Suprapubic skin (tissue), 4 donors: ENCODE results near the gene PTPRD. TPM values are rescaled to one million over a fixed set of nuclear protein-coding genes. Genes with fewer than 3 reads are reported as not detected.

Source experiments
- DNase-seq, 2 donors: peaks; one replicate each; pipeline ENCODE4 v3.0.0-alpha.2; 2019; ENCODE audit warnings: low spot score in 2 of 2
- H3K27ac ChIP-seq: fragments of 200-600 bp; sonication (generic); one replicate; pipeline ENCODE4 v1.5.1; 2019
- H3K27me3 ChIP-seq: fragments of 200-600 bp; sonication (generic); one replicate; pipeline ENCODE4 v1.5.1; 2019
- H3K36me3 ChIP-seq: fragments of 200-600 bp; sonication (generic); one replicate; pipeline ENCODE4 v1.5.1; 2019
- H3K4me1 ChIP-seq: fragments of 200-600 bp; sonication (generic); one replicate; pipeline ENCODE4 v1.5.1; 2019
- H3K4me3 ChIP-seq: fragments of 200-600 bp; sonication (generic); one replicate; pipeline ENCODE4 v1.5.1; 2019; ENCODE audit warnings: mild to moderate bottlenecking
- H3K9me3 ChIP-seq: fragments of 200-600 bp; sonication (generic); one replicate; pipeline ENCODE4 v1.5.1; 2019
- CTCF ChIP-seq, 2 donors: fragments of 200-600 bp in 1 of 2; fragments of 450-650 bp in 1 of 2; sonication (generic) in 1 of 2; IDR thresholded peaks; one replicate each; pipeline ENCODE4 v1.5.1; 2016 to 2019; ENCODE audit warnings: antibody characterized with exemption in 2 of 2, mild to moderate bottlenecking in 1 of 2, moderate library complexity in 1 of 2
- EP300 ChIP-seq: sonication (generic); formaldehyde crosslinking; IDR thresholded peaks from one replicate; pipeline ENCODE4 v1.6.1; 2017; ENCODE audit warnings: antibody characterized with exemption
- POLR2A ChIP-seq, 2 donors: fragments of 450-650 bp; IDR thresholded peaks; one replicate each; pipeline ENCODE4 v1.6.1; 2017; ENCODE audit warnings: antibody characterized with exemption in 2 of 2, mild to moderate bottlenecking in 2 of 2, moderate library complexity in 2 of 2
- POLR2AphosphoS5 ChIP-seq, 3 donors: sonication (generic); formaldehyde crosslinking; IDR thresholded peaks; one replicate each; pipeline ENCODE4 v1.6.1; 2017; ENCODE audit warnings: antibody characterized with exemption in 3 of 3
- WGBS: methylation state at CpG from one replicate; pipeline ENCODE4 v1.1.5; 2018; 5-methylcytosine and 5-hydroxymethylcytosine counted together
- total RNA-seq, 4 donors: library from RNA; depleted of rRNA; stranded (reverse); fragments of >200 nt; gene quantifications; one replicate each; pipeline ENCODE4 v1.1.0, GENCODE V29; 2016

Gene PTPRD
- total RNA-seq, 4 donors from 2014 or later: 0.49 to 3.3 (median 2.5) TPM

DNA sequence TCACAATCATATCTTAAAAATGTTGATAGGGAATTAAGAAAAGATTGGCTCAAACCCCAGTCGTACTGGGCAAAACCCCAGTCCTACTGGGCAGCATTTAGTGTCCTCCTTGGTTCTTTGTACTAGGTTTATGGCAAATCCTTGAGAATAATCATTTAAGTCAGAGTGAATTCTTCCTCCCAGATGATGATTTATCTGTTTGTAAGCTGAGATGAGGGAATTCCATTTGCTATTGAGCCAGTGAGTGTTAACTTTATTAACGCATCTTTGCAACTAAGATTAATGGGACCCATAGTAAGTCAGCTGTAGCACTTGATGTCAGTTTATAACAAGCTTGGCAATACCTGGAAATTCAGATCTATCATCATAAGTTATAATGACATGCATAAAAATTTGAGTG, 1991.4 kb downstream of the PTPRD start:
- TF ChIP-seq POLR2A (IDR thresholded peaks at IDR 0.05) (no peak), CTCF (IDR thresholded peaks at IDR 0.05) (no peak), POLR2AphosphoS5 (IDR thresholded peaks at IDR 0.05) (no peak), EP300 (no peak)
- DNase-seq: no peak
- no peak overlapping the region for H3K4me3 ChIP-seq
- H3K9me3 ChIP-seq: no peaks in the 10 kb centered on the region
- no peaks in the 10 kb centered on the region for H3K36me3 ChIP-seq
- no peaks in the 10 kb centered on the region for H3K4me1 ChIP-seq
- 59% methylated on average over 2 of the region's 2 CpGs for WGBS
- no peak overlapping the region for H3K27ac ChIP-seq
- H3K27me3 ChIP-seq: no peaks in the 10 kb centered on the region

GRCh38 chr9:8616414-8616813, 1996.4 kb downstream of the PTPRD start:
- H3K27ac ChIP-seq: no peak overlapping the region
- H3K36me3 ChIP-seq: no peaks in the 10 kb centered on the region
- no peaks in the 10 kb centered on the region for H3K9me3 ChIP-seq
- H3K27me3 ChIP-seq: no peaks in the 10 kb centered on the region
- no peak overlapping the region for H3K4me3 ChIP-seq
- DNase-seq: no peak
- no peaks in the 10 kb centered on the region for H3K4me1 ChIP-seq
- TF ChIP-seq EP300 (no peak), POLR2AphosphoS5 (IDR thresholded peaks at IDR 0.05) (no peak)
- 79% methylated on average over 2 of the region's 2 CpGs for whole genome bisulfite sequencing

- Histone ChIP-seq H3K27ac (no peak overlapping the region), H3K27me3 (no peaks in the 10 kb centered on the region), H3K4me3 (no peak overlapping the region), H3K36me3 (no peaks in the 10 kb centered on the region), H3K4me1 (no peaks in the 10 kb centered on the region), H3K9me3 (no peaks in the 10 kb centered on the region)
- no peak for DNase-seq
- 79% methylated on average over 3 of the region's 3 CpGs for WGBS
- TF ChIP-seq POLR2AphosphoS5 (IDR thresholded peaks at IDR 0.05) (no peak), CTCF (IDR thresholded peaks at IDR 0.05) (no peak), EP300 (no peak), POLR2A (IDR thresholded peaks at IDR 0.05) (no peak)
Measured at GRCh38 chr9:8614926-8615440, 1997.8 kb downstream of the PTPRD start.

GRCh38 chr9:8613346-8613825, 1999.4 kb downstream of the PTPRD start:
- TF ChIP-seq POLR2AphosphoS5 (IDR thresholded peaks at IDR 0.05): no peak
- no peak for TF ChIP-seq EP300
- no peak for TF ChIP-seq CTCF (IDR thresholded peaks at IDR 0.05)
- TF ChIP-seq POLR2A (IDR thresholded peaks at IDR 0.05): no peak
- Histone ChIP-seq H3K9me3 (no peaks in the 10 kb centered on the region), H3K4me1 (no peaks in the 10 kb centered on the region), H3K4me3 (no peak overlapping the region), H3K27ac (no peak overlapping the region), H3K36me3 (no peaks in the 10 kb centered on the region), H3K27me3 (no peaks in the 10 kb centered on the region)
- WGBS: 46% methylated on average over 1 of the region's 1 CpG
- DNase-seq: no peak

- 88% methylated on average over 3 of the region's 3 CpGs for WGBS
- Histone ChIP-seq H3K9me3 (no peaks in the 10 kb centered on the region), H3K4me1 (no peaks in the 10 kb centered on the region), H3K27ac (no peak overlapping the region), H3K27me3 (no peaks in the 10 kb centered on the region), H3K4me3 (no peak overlapping the region), H3K36me3 (no peaks in the 10 kb centered on the region)
- TF ChIP-seq EP300: no peak
- no peak for TF ChIP-seq POLR2AphosphoS5 (IDR thresholded peaks at IDR 0.05)
- no peak for TF ChIP-seq POLR2A (IDR thresholded peaks at IDR 0.05)
- TF ChIP-seq CTCF (IDR thresholded peaks at IDR 0.05): no peak
- DNase-seq: no peak
Measured at GRCh38 chr9:8611153-8611552, 2001.6 kb downstream of the PTPRD start.

GRCh38 chr9:8610256-8610655, 2002.5 kb downstream of the PTPRD start:
- TF ChIP-seq CTCF (IDR thresholded peaks at IDR 0.05) (no peak), EP300 (no peak), POLR2A (IDR thresholded peaks at IDR 0.05) (no peak), POLR2AphosphoS5 (IDR thresholded peaks at IDR 0.05) (no peak)
- no peak for DNase-seq
- Histone ChIP-seq H3K9me3 (no peaks in the 10 kb centered on the region), H3K4me3 (no peak overlapping the region), H3K27ac (no peak overlapping the region), H3K27me3 (no peaks in the 10 kb centered on the region), H3K4me1 (no peaks in the 10 kb centered on the region), H3K36me3 (no peaks in the 10 kb centered on the region)
- WGBS: 64% methylated on average over 3 of the region's 3 CpGs
